ENCODE data around the gene RGS9BP. TPM values are rescaled to one million over a fixed set of nuclear protein-coding genes. Genes with fewer than 3 reads are reported as not detected.

Gene RGS9BP
- total RNA-seq, 3 donors from 2014 or later, result 0.32 to 0.44 (median 0.33) TPM

DNA sequence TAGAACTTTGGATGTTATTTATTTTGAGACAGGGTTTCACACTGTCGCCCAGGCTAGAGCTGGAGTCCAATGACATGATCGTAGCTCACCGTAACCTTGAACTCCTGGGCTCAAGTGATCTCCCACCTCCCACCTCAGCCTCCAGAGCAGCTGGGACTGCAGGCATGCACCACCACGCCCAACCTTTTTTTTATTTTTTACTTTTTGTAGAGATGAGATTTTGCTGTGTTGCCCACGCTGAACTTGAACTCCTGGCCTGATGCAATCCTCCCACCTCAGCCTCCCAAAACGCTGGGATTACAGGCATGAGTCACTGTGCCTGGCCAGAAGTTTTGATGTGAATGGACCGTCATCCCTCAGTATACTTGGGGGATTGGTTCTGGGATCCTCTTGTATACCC is 14.3 kb upstream of the RGS9BP start:
- no peaks in the 10 kb centered on the region for H3K27me3 ChIP-seq
- DNase-seq (ENCODE audit: low spot score in 2 of 2), result no peak
- H3K9me3 ChIP-seq, result no peaks in the 10 kb centered on the region
- H3K36me3 ChIP-seq, result no peaks in the 10 kb centered on the region
- H3K27ac ChIP-seq, result no peak overlapping the region
- TF ChIP-seq, protein P1, sequence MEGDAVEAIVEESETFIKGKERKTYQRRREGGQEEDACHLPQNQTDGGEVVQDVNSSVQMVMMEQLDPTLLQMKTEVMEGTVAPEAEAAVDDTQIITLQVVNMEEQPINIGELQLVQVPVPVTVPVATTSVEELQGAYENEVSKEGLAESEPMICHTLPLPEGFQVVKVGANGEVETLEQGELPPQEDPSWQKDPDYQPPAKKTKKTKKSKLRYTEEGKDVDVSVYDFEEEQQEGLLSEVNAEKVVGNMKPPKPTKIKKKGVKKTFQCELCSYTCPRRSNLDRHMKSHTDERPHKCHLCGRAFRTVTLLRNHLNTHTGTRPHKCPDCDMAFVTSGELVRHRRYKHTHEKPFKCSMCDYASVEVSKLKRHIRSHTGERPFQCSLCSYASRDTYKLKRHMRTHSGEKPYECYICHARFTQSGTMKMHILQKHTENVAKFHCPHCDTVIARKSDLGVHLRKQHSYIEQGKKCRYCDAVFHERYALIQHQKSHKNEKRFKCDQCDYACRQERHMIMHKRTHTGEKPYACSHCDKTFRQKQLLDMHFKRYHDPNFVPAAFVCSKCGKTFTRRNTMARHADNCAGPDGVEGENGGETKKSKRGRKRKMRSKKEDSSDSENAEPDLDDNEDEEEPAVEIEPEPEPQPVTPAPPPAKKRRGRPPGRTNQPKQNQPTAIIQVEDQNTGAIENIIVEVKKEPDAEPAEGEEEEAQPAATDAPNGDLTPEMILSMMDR (IDR thresholded peaks at IDR 0.05), result no peak
- TF ChIP-seq POLR2A (IDR thresholded peaks at IDR 0.05) (no peak), POLR2AphosphoS5 (IDR thresholded peaks at IDR 0.05) (no peak)
- no peak overlapping the region for H3K4me3 ChIP-seq
- intact Hi-C loops (cut with DNase I; ENCODE audit: low total_unique reads), result no loop called here
- H3K4me1 ChIP-seq, result no peaks in the 10 kb centered on the region

DNA sequence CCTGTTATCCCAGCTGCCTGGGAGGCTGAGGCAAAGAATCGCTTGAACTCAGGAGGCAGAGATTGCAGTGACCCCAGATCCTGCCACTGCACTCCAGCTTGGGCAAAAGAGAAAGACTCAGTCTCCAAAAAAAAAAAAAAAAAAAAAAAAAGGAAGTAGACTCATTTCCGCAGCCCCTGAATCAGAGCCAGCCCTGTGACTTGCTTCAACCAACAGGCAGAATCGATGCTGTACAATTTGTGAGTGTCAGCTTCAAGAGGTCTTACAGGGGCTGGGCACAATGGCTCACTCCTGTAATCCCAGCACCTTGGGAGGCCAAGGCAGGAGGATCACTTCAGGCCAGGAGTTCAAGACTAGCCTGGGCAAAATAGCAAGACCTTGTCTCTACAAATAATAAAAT is 13.5 kb upstream of the RGS9BP start:
- intact Hi-C loops (cut with DNase I; ENCODE audit: low total_unique reads), result no loop called here
- Histone ChIP-seq H3K36me3 (no peaks in the 10 kb centered on the region), H3K9me3 (no peaks in the 10 kb centered on the region), H3K4me1 (no peaks in the 10 kb centered on the region), H3K27me3 (no peaks in the 10 kb centered on the region), H3K27ac (no peak overlapping the region), H3K4me3 (no peak overlapping the region)
- DNase-seq (ENCODE audit: low spot score in 2 of 2), result no peak
- TF ChIP-seq POLR2A (IDR thresholded peaks at IDR 0.05) (no peak), POLR2AphosphoS5 (IDR thresholded peaks at IDR 0.05) (no peak)
- TF ChIP-seq, protein P1 (IDR thresholded peaks at IDR 0.05), result no peak

DNA sequence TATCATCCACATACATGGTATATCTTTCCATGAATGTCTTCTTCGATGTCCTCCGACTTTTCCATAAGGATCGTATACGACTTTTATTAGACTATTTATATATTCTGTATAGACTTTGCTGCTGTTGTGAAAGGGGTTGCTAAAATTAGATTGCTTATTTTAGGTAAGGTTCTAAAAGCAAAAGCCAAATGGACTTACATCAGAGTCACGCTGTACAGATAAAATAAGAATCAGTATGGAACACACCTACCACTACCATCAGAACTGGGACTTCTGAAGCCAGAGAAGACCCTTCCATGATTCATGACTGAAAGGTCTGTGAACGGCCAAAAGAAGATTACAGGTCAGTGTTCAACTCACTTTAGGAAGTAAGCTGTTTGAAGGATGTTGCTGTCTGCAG is 9.6 kb upstream of the RGS9BP start:
- no peak for TF ChIP-seq POLR2A (IDR thresholded peaks at IDR 0.05)
- TF ChIP-seq POLR2AphosphoS5 (IDR thresholded peaks at IDR 0.05), result no peak
- TF ChIP-seq, protein P1 (IDR thresholded peaks at IDR 0.05), result no peak
- H3K27me3 ChIP-seq, result no peaks in the 10 kb centered on the region
- no peaks in the 10 kb centered on the region for H3K4me1 ChIP-seq
- no peak overlapping the region for H3K4me3 ChIP-seq
- intact Hi-C loops (cut with DNase I; ENCODE audit: low total_unique reads), result no loop called here
- H3K36me3 ChIP-seq, result no peaks in the 10 kb centered on the region
- DNase-seq (ENCODE audit: low spot score in 2 of 2), result no peak
- no peak overlapping the region for H3K27ac ChIP-seq
- H3K9me3 ChIP-seq, result no peaks in the 10 kb centered on the region

GRCh38 chr19:32669310-32669709 is 6.3 kb upstream of the RGS9BP start:
- no peaks in the 10 kb centered on the region for H3K27me3 ChIP-seq
- DNase-seq (ENCODE audit: low spot score in 2 of 2), result no peak
- intact Hi-C loops (cut with DNase I; ENCODE audit: low total_unique reads), result no loop called here
- no peaks in the 10 kb centered on the region for H3K9me3 ChIP-seq
- no peak overlapping the region for H3K27ac ChIP-seq
- no peak overlapping the region for H3K4me3 ChIP-seq
- TF ChIP-seq POLR2AphosphoS5 (IDR thresholded peaks at IDR 0.05) (no peak), POLR2A (IDR thresholded peaks at IDR 0.05) (no peak)
- TF ChIP-seq, protein P1 (IDR thresholded peaks at IDR 0.05), result no peak
- no peaks in the 10 kb centered on the region for H3K36me3 ChIP-seq
- peaks cover 0 to 6% of the 10 kb centered on the region in 2 donors for H3K4me1 ChIP-seq

- Histone ChIP-seq H3K27ac (no peak overlapping the region), H3K4me1 (peaks cover 3 to 6% of the 10 kb centered on the region in 2 donors), H3K9me3 (no peaks in the 10 kb centered on the region), H3K4me3 (no peak overlapping the region), H3K36me3 (no peaks in the 10 kb centered on the region), H3K27me3 (peaks cover 3 to 12% of the 10 kb centered on the region in 2 donors)
- TF ChIP-seq POLR2A (IDR thresholded peaks at IDR 0.05) (no peak), POLR2AphosphoS5 (IDR thresholded peaks at IDR 0.05) (no peak)
- TF ChIP-seq, protein P1 (IDR thresholded peaks at IDR 0.05), result no peak
- intact Hi-C loops (cut with DNase I; ENCODE audit: low total_unique reads), result no loop called here
- DNase-seq (ENCODE audit: low spot score in 2 of 2), result no peak
Observed at GRCh38 chr19:32671883-32672593, 3.6 kb upstream of the RGS9BP start.
